IMR-90 (cell line): ENCODE data around the gene KRABD2.

ENCODE experiments used
- MAFK ChIP-seq: IDR thresholded peaks from 2 replicates; pipeline ENCODE4 v1.6.1; 2012; ENCODE audit warnings: low read depth, low read length, improper control_type of control experiment
- MXI1 ChIP-seq: IDR thresholded peaks from 2 replicates; pipeline ENCODE4 v1.6.1; 2012; ENCODE audit warnings: low read depth, mild to moderate bottlenecking, low read length, moderate library complexity, borderline replicate concordance
- POLR2A ChIP-seq: IDR thresholded peaks from 2 replicates; pipeline ENCODE4 v1.6.1; 2012; ENCODE audit warnings: mild to moderate bottlenecking, low read depth, low read length
- RAD21 ChIP-seq: IDR thresholded peaks from 2 replicates; pipeline ENCODE4 v1.6.1; 2012; ENCODE audit warnings: low read length, improper control_type of control experiment
- RFX5 ChIP-seq: IDR thresholded peaks from 2 replicates; pipeline ENCODE4 v1.8.0; 2012; ENCODE audit warnings: low read depth, mild to moderate bottlenecking, low read length, moderate library complexity
- SMC3 ChIP-seq: fragments of 150-350 bp; IDR thresholded peaks from 2 replicates; pipeline ENCODE4 v1.6.1; 2016; ENCODE audit warnings: low read depth, mild to moderate bottlenecking, antibody characterized with exemption, low read length, moderate library complexity
- TF ChIP-seq, protein P1 (sequence below): conservative IDR thresholded peaks from 2 replicates; pipeline ENCODE4 v1.5.1; 2012; ENCODE audit warnings: mild to moderate bottlenecking, low read depth, low read length, improper control_type of control experiment
- TF ChIP-seq, protein P2 (sequence below): fragments of 150-350 bp; IDR thresholded peaks from 2 replicates; pipeline ENCODE4 v1.6.1; 2017; ENCODE audit warnings: mild to moderate bottlenecking, antibody characterized with exemption, low read length, low read depth

DNA sequence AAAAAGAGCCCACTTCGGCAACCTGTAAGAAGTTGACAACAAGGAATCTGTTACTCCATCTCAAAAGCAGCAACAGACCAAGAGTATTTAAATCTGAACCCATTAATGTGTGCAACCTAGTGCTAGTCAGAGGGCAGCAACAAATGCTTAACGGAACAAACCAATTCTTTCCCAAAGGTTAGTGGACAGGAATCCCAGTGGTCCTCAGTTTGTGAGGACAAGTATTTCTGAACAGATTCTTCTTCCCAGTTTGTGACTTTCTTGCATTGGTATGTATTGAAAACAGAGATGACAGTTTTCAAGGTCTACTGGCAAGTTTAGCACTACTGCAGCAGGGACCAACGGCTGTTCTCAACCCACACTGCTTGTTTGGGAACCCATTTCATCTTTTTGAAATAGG is 3.5 kb upstream of the KRABD2 start:
- TF ChIP-seq POLR2A, result no peak
- TF ChIP-seq, protein P1, sequence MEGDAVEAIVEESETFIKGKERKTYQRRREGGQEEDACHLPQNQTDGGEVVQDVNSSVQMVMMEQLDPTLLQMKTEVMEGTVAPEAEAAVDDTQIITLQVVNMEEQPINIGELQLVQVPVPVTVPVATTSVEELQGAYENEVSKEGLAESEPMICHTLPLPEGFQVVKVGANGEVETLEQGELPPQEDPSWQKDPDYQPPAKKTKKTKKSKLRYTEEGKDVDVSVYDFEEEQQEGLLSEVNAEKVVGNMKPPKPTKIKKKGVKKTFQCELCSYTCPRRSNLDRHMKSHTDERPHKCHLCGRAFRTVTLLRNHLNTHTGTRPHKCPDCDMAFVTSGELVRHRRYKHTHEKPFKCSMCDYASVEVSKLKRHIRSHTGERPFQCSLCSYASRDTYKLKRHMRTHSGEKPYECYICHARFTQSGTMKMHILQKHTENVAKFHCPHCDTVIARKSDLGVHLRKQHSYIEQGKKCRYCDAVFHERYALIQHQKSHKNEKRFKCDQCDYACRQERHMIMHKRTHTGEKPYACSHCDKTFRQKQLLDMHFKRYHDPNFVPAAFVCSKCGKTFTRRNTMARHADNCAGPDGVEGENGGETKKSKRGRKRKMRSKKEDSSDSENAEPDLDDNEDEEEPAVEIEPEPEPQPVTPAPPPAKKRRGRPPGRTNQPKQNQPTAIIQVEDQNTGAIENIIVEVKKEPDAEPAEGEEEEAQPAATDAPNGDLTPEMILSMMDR, result no peak
- TF ChIP-seq SMC3, result no peak
- TF ChIP-seq RAD21, result no peak
- no peak for TF ChIP-seq RFX5
- TF ChIP-seq, protein P2, sequence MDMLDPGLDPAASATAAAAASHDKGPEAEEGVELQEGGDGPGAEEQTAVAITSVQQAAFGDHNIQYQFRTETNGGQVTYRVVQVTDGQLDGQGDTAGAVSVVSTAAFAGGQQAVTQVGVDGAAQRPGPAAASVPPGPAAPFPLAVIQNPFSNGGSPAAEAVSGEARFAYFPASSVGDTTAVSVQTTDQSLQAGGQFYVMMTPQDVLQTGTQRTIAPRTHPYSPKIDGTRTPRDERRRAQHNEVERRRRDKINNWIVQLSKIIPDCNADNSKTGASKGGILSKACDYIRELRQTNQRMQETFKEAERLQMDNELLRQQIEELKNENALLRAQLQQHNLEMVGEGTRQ, result no peak
- no peak for TF ChIP-seq MXI1
- no peak for TF ChIP-seq MAFK
